Endothelial cell of hepatic sinusoid (primary cell): ENCODE measurements around the gene ANXA6.
"Not testable (repeated sequence)": the region's sequence is repeated elsewhere in the genome, so short reads cannot be mapped to it uniquely, and the experiment has no call there.

Experiments used
- in situ Hi-C: cut with HindIII; loops from 2 replicates; pipeline ENCODE4 v1.10.0; 2017; ENCODE audit warnings: low sequenced_read_pairs

Gene ANXA6

GRCh38 chr5:151157426-151158286 lies at the start of gene ANXA6:
TSS of gene ANXA6 (minus strand) at chr5:151157779. CDS start at chr5:151147901, 9,878 bp downstream.
- in situ Hi-C loops = no loop called here

DNA sequence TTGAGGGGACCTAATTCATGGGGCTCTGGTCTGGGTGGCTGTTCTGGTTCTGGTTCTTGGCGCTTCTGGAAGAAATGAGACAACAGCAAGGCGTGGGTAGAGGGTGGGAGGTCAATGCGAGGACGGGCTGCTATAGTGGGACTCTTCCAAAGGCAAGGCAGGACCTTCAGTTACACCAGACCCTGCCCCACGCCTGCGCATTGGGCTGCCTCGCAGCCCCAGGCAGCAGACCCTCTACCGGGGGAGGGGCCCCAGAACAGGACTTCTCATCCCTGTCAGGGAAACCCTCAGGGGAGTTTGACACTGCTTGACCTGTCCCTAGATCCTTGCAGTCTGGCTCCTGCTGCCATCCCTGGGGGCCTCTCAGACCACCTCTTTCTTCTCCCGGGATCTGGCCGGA lies 47.8 kb upstream of the ANXA6 start:
- in situ Hi-C loops = no loop called here

- in situ Hi-C loops = no loop called here
These were observed 46.5 kb upstream of the ANXA6 start for GRCh38 chr5:151204051-151204450.

DNA sequence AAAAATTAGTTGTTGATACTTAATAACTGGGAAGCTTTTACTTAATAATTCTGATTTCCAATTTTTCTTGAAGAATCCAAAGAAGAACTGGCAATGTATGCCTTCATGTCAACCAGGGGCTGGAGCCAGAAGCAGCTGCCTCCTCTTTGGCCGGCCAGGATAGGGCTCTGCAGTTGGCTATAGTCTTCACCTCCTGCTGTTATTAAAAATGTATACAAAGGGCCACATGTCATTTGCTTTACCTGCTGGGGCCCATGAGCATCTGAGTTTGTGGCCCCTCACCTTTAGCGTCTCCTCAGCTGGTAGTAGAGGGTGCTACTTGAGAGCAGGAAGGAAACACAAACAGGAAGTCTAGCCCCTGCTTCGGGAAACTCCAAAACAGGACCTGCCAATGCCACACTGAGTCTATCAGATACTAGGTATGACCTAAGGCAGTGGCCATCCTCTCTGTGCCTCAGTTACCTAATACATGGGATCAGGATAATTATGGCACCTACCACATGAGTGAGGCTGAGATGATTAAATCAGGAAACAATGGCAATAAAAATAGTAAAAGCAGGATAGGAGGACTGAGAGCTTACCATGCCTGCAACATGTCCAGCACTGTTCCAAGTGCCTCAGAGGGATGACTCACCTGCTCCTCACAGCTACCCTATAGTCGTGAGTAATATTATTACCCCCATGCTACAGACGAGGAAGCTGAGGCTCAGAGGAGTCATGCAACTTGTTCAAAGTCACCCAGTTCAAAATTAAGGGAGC lies 45.0 kb upstream of the ANXA6 start:
- in situ Hi-C loops = no loop called here

DNA sequence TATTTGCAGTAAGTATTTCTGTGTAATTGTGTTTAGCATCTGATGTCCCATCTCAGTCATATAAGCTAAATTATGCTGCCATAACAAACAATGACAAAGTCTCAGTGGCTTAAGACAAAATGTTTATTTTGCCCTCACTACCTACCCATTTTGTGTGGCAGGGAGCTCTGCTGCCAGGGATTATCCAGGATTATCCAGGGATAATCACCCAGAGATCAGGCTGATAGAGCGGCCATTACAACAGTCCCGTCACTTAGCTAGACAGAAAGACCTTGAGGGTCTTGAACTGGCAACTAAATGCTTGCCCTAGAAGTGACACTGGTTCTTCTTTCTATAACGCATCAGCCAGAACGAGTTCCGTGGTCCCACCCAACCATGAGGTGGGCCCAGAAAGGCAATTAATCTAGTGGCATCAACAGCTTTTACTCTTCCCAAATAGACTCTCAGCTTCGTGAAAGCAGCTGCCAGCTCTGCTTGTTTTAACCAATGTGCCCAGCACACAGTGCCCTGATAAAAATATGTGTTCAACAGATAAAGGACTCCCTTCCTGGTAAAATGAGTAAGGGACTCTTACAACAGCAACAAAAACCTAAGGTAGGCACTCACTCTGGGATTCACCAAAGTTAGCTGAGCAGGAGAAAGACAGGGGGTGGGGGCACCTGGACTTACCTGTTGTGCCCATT lies 43.5 kb upstream of the ANXA6 start:
- in situ Hi-C loops = no loop called here

DNA sequence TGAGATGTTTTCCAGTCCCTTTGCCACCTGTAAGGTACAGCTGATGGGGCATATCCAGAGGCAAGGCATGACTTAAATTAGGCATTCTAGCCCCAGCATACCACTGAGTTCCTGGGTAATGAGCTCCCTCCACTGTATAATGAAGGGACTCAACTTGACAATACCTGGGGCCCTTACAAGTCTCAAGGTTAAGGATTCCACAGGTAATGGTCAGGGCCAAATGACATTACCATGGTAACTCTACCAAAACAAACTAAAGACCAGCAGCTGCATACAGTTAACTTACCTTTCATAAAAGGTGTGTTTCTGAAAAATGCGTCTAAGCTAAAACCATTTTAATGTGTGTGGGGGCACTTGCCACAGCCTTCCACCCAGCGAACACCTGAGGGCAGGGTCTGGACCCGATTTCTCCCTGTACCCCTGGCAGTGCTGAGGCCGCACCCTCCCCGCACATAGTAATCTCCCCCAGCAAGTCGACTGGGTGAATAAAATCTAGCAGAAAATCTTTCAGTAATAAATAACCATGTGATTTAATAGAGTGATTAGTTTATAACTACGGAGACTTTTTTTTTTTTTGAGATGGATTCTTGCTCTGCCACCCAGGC lies 42.1 kb upstream of the ANXA6 start:
- in situ Hi-C loops = no loop called here

GRCh38 chr5:151198861-151199260 lies 41.3 kb upstream of the ANXA6 start:
- in situ Hi-C loops = no loop called here

GRCh38 chr5:151197291-151197600 lies 39.7 kb upstream of the ANXA6 start:
- in situ Hi-C loops = not testable (repeated sequence)

GRCh38 chr5:151196556-151197290 lies 39.1 kb upstream of the ANXA6 start:
- in situ Hi-C loops = no loop called here

DNA sequence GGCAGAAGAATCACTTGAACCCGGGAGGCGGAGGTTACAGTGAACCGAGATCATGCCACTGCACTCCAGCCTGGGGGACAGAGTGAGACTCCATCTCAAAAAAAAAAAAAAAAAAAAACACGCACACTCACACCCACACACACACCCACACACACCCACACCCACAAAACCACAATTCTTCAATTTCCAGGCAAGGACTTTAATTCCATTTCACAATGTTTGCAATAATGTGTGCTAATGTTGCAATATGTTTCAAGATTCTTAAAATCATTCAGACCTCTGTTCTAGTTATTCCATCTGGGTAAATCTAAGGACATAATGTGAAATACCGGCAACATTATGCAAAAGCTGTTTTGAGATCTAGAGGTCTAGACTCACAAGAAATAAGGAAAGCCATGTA lies 38.0 kb upstream of the ANXA6 start:
- in situ Hi-C loops = no loop called here

DNA sequence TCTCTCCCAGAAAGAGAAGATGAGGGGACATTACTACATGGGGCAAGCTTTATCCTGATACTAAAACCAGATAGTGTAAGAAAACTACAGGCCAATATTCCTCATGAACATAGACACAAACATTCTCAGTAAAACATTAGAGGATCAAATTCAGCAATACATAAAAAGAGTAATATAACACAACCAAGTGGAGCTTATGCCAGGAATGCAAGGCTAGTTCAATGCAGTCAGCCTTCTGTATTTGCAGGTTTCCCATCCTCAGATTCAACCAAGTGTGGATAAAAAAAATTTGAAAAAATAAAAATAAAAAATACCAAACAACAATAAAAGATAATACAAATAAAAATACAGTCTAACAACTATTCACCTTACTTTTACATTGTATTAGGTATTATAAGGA lies 35.0 kb upstream of the ANXA6 start:
- in situ Hi-C loops = loop anchor here (5.0 kb wide), 2 partner anchors 40 to 85 kb away; no protein-coding TSS in a partner anchor

GRCh38 chr5:151191661-151192060 lies 34.1 kb upstream of the ANXA6 start:
- in situ Hi-C loops = loop anchor here (5.0 kb wide), 2 partner anchors 41 to 86 kb away; no protein-coding TSS in a partner anchor

DNA sequence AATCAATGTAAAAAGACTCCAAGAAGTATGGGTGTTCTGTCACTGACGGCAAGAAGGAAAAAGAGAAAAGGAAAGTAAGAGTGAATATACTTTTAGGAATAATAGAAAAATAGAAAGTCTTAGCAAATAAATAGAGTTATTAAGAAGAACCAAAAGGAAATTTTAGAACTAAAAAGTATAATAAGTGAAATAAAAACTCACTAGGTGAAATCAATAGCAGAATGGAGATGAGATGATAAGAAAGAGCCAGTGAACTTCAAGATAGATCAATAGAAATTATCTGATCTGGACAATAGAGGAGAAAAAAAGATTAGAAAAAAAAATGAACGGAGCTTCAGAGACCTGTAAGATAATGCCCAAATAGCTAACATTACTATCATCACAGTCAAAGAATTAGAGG lies 31.6 kb upstream of the ANXA6 start:
- in situ Hi-C loops = no loop called here

- in situ Hi-C loops = no loop called here
These were observed 29.0 kb upstream of the ANXA6 start for GRCh38 chr5:151186538-151186937.

- in situ Hi-C loops = no loop called here
These were observed 28.5 kb upstream of the ANXA6 start for GRCh38 chr5:151186052-151186451.

DNA sequence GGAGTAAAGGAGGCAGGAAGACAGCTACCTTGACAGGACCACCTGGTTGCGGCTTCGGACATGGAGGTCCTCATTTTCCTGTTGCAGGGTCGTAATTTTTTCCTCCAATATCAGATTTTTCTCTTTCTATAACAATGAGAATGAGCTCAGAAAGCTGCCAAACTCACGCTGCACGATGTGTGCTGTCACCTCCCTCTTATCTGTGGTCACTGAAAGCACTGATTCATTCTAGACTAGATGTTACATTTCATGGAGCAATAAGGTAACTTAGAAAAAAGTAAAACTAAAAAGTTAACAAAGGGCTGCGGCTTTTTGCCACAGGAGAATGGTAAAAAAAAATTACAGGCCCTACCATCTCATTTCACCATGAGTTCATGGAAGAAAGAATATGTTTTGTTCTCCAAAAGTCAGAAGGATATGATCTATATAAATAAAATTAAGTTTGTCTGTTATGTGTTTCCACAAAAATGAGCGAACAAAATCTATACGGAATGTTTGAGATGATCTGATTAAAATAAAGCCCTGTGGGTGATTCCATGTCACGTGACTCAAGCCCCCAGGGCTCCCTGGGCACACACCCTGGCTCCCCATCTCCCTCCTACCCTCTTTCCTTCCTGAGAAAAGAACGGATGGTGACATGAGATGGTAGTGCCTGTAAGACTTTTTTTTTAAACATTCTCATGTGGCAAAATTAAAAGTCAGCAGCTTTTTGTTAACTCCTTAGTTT lies 26.9 kb upstream of the ANXA6 start:
- in situ Hi-C loops = no loop called here

DNA sequence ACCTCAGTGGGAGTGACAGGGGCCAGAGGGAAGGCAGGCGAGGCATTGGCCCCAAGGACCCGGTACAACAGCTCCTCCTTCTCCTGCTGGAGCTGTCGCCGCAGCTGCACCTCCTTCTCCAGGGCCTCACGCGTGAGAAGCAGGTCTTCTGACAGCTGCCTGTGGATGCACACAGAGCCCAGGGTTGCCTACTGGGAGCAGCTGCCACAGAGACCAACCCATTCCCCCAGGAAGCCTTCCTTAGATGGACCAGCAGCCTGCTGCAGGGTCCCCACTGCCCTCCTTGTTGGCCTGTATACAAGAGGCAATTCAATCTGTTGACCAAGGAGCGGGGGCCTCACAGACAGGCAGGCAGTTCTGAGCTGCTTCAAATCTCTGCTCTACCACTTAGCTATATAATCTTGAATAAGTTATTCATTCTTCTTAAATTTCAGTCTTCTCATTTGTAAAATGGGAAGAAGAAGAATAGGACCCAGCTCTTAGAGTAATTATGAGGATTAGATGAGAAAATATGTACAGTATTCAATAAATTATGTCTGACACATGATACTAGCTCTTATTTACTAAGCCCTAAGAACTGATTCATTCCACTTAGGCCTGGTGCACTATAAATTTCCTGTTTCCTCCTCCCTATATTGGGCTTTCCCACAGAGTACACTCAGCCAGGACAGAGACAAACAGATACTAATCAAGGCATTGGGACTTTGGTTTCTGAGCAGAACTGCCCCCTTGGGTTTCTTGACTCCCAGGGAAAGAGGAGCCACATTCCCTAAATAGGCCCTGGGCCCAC lies 26.1 kb upstream of the ANXA6 start:
- in situ Hi-C loops = no loop called here

- in situ Hi-C loops = no loop called here
These were observed 25.4 kb upstream of the ANXA6 start for GRCh38 chr5:151182976-151183375.

GRCh38 chr5:151182524-151182900 lies 24.9 kb upstream of the ANXA6 start:
- in situ Hi-C loops = no loop called here
